ENCODE data around the gene ZNF286A. TPM values are rescaled to one million over a fixed set of nuclear protein-coding genes. Genes with fewer than 3 reads are reported as not detected.
A peak's percentile ranks its signal among the peaks of the same experiment; 100 is the strongest.
"Not testable (repeated sequence)": the region's sequence is repeated elsewhere in the genome, so short reads cannot be mapped to it uniquely, and the experiment has no call there.

The ZNF286A gene
- total RNA-seq, 1 experiment from 2014 or later: 25.5 TPM

GRCh38 chr17:15683824-15684478 lies 15.6 kb upstream of the ZNF286A start, which contains the start of gene TRIM16:
TSS of gene TRIM16 (minus strand) at chr17:15684311. CDS start at chr17:15651609, 32,702 bp downstream.
- DNase-seq (ENCODE audit: low read depth, low spot score): peak; percentile 5
- in situ Hi-C loops (cut with HindIII; ENCODE audit: low pct_unique_long_range_greater_than_20kb, low sequenced_read_pairs); intact Hi-C loops (cut with micrococcal nuclease; ENCODE audit: unreplicated experiment); H3K9me3 ChIP-seq (ENCODE audit: control insufficient read depth, insufficient read depth, low read depth, low read length); H3K4me1 ChIP-seq (ENCODE audit: control insufficient read depth, insufficient read depth, low read length); H3K27me3 ChIP-seq (ENCODE audit: control insufficient read depth, insufficient read depth, low read length); CTCF ChIA-PET; POLR2A ChIA-PET; H3K36me3 ChIP-seq (ENCODE audit: control insufficient read depth, insufficient read depth, low read length): not testable (repeated sequence)
- peak within 1 kb of the TSS; percentile 56 to 57 for H3K4me3 ChIP-seq (ENCODE audit: low read depth in 2 of 2, low read length in 2 of 2)
- peak; percentile 97 for ATAC-seq
- TF ChIP-seq POLR2AphosphoS5 (IDR thresholded peaks at IDR 0.05; ENCODE audit: low read depth, low read length): peak; percentile 58; the same call in 1 of the 2 replicates
- H3K27ac ChIP-seq (ENCODE audit: low read length): peak within 1 kb of the TSS; percentile 71
- TSS peak; percentile 87 for BruUV-seq (replicated peaks)

DNA sequence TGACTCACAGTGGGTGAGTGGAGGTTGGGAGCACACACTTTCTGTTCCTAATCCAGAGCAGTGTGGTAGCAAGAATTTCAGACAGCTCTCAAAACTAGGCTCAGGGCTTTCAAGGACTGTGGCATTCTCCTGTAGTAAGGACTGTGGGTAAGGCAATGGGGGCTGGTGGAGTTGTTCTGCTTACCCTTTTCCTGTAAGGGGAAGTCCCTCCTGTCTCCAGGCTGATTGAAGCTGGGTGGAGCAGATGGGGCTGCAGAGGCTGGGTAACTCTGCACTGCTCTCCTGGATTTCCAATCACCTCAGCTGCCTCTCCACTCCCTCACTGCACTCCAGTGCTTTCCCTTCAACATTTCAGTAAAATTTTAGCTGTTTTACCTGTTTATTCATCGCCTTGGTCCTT lies 12.1 kb upstream of the ZNF286A start:
- CTCF ChIA-PET: interaction anchor here (0.6 kb wide), 1 partner anchor 311 kb away, joined by 4 read pairs; no protein-coding TSS in a partner anchor
- H3K36me3 ChIP-seq (ENCODE audit: control insufficient read depth, insufficient read depth, low read length); ATAC-seq; H3K4me1 ChIP-seq (ENCODE audit: control insufficient read depth, insufficient read depth, low read length); intact Hi-C loops (cut with micrococcal nuclease; ENCODE audit: unreplicated experiment); H3K27me3 ChIP-seq (ENCODE audit: control insufficient read depth, insufficient read depth, low read length); H3K4me3 ChIP-seq (ENCODE audit: low read depth in 2 of 2, low read length in 2 of 2); in situ Hi-C loops (cut with HindIII; ENCODE audit: low pct_unique_long_range_greater_than_20kb, low sequenced_read_pairs); BruUV-seq (replicated peaks); POLR2A ChIA-PET; H3K9me3 ChIP-seq (ENCODE audit: control insufficient read depth, insufficient read depth, low read depth, low read length); H3K27ac ChIP-seq (ENCODE audit: low read length); DNase-seq (ENCODE audit: low read depth, low spot score): not testable (repeated sequence)

- peak; percentile 12 for DNase-seq (ENCODE audit: low read depth, low spot score)
- in situ Hi-C loops (cut with HindIII; ENCODE audit: low pct_unique_long_range_greater_than_20kb, low sequenced_read_pairs); H3K27me3 ChIP-seq (ENCODE audit: control insufficient read depth, insufficient read depth, low read length); H3K36me3 ChIP-seq (ENCODE audit: control insufficient read depth, insufficient read depth, low read length); H3K9me3 ChIP-seq (ENCODE audit: control insufficient read depth, insufficient read depth, low read depth, low read length); BruUV-seq (replicated peaks); H3K4me1 ChIP-seq (ENCODE audit: control insufficient read depth, insufficient read depth, low read length); intact Hi-C loops (cut with micrococcal nuclease; ENCODE audit: unreplicated experiment); CTCF ChIA-PET; POLR2A ChIA-PET: not testable (repeated sequence)
- H3K27ac ChIP-seq (ENCODE audit: low read length): 0 out of 2 replicates have a peak overlapping the region, but pooled peaks have one; percentile 34
- peak overlapping the region; percentile 48 to 49 for H3K4me3 ChIP-seq (ENCODE audit: low read depth in 2 of 2, low read length in 2 of 2)
- peak; percentile 7; the same call in 1 of the 2 replicates for ATAC-seq
Observed at GRCh38 chr17:15698967-15699366, 585 bp upstream of the ZNF286A start.

GRCh38 chr17:15699937-15700336 lies 385 bp downstream of the ZNF286A start:
- H3K36me3 ChIP-seq (ENCODE audit: control insufficient read depth, insufficient read depth, low read length); POLR2A ChIA-PET; H3K27me3 ChIP-seq (ENCODE audit: control insufficient read depth, insufficient read depth, low read length); DNase-seq (ENCODE audit: low read depth, low spot score); CTCF ChIA-PET; in situ Hi-C loops (cut with HindIII; ENCODE audit: low pct_unique_long_range_greater_than_20kb, low sequenced_read_pairs); H3K4me1 ChIP-seq (ENCODE audit: control insufficient read depth, insufficient read depth, low read length); intact Hi-C loops (cut with micrococcal nuclease; ENCODE audit: unreplicated experiment); H3K9me3 ChIP-seq (ENCODE audit: control insufficient read depth, insufficient read depth, low read depth, low read length); H3K27ac ChIP-seq (ENCODE audit: low read length): not testable (repeated sequence)
- H3K4me3 ChIP-seq (ENCODE audit: low read depth in 2 of 2, low read length in 2 of 2): peak overlapping the region; percentile 48 to 49
- BruUV-seq (replicated peaks): TSS peak; percentile 93
- peak; percentile 57 for ATAC-seq

GRCh38 chr17:15704239-15704638 lies 4.7 kb downstream of the ZNF286A start:
- H3K4me3 ChIP-seq (ENCODE audit: low read depth in 2 of 2, low read length in 2 of 2); H3K4me1 ChIP-seq (ENCODE audit: control insufficient read depth, insufficient read depth, low read length); BruUV-seq (replicated peaks); POLR2A ChIA-PET; ATAC-seq; H3K27me3 ChIP-seq (ENCODE audit: control insufficient read depth, insufficient read depth, low read length); in situ Hi-C loops (cut with HindIII; ENCODE audit: low pct_unique_long_range_greater_than_20kb, low sequenced_read_pairs); intact Hi-C loops (cut with micrococcal nuclease; ENCODE audit: unreplicated experiment); H3K27ac ChIP-seq (ENCODE audit: low read length); CTCF ChIA-PET; DNase-seq (ENCODE audit: low read depth, low spot score): not testable (repeated sequence)
- Histone ChIP-seq H3K36me3 (ENCODE audit: control insufficient read depth, insufficient read depth, low read length) (peaks cover 16% of the 10 kb centered on the region), H3K9me3 (ENCODE audit: control insufficient read depth, insufficient read depth, low read depth, low read length) (peaks cover 35% of the 10 kb centered on the region)

- peaks cover 16% of the 10 kb centered on the region for H3K36me3 ChIP-seq (ENCODE audit: control insufficient read depth, insufficient read depth, low read length)
- CTCF ChIA-PET; H3K27me3 ChIP-seq (ENCODE audit: control insufficient read depth, insufficient read depth, low read length); BruUV-seq (replicated peaks); ATAC-seq; DNase-seq (ENCODE audit: low read depth, low spot score); H3K4me3 ChIP-seq (ENCODE audit: low read depth in 2 of 2, low read length in 2 of 2); H3K27ac ChIP-seq (ENCODE audit: low read length); POLR2A ChIA-PET; in situ Hi-C loops (cut with HindIII; ENCODE audit: low pct_unique_long_range_greater_than_20kb, low sequenced_read_pairs); intact Hi-C loops (cut with micrococcal nuclease; ENCODE audit: unreplicated experiment); H3K4me1 ChIP-seq (ENCODE audit: control insufficient read depth, insufficient read depth, low read length): not testable (repeated sequence)
- peaks cover 35% of the 10 kb centered on the region for H3K9me3 ChIP-seq (ENCODE audit: control insufficient read depth, insufficient read depth, low read depth, low read length)
Observed at GRCh38 chr17:15704813-15705212, 5.3 kb downstream of the ZNF286A start.

- Histone ChIP-seq H3K36me3 (ENCODE audit: control insufficient read depth, insufficient read depth, low read length) (peaks cover 16% of the 10 kb centered on the region), H3K9me3 (ENCODE audit: control insufficient read depth, insufficient read depth, low read depth, low read length) (peaks cover 37% of the 10 kb centered on the region)
- ATAC-seq; BruUV-seq (replicated peaks); H3K27ac ChIP-seq (ENCODE audit: low read length); CTCF ChIA-PET; intact Hi-C loops (cut with micrococcal nuclease; ENCODE audit: unreplicated experiment); H3K27me3 ChIP-seq (ENCODE audit: control insufficient read depth, insufficient read depth, low read length); H3K4me3 ChIP-seq (ENCODE audit: low read depth in 2 of 2, low read length in 2 of 2); in situ Hi-C loops (cut with HindIII; ENCODE audit: low pct_unique_long_range_greater_than_20kb, low sequenced_read_pairs); POLR2A ChIA-PET; DNase-seq (ENCODE audit: low read depth, low spot score); H3K4me1 ChIP-seq (ENCODE audit: control insufficient read depth, insufficient read depth, low read length): not testable (repeated sequence)
Observed at GRCh38 chr17:15708879-15709278, 9.3 kb downstream of the ZNF286A start.
